ENCODE results near the gene CEL.
"Not testable (repeated sequence)": the region's sequence is repeated elsewhere in the genome, so short reads cannot be mapped to it uniquely, and the experiment has no call there.

CEL gene

DNA sequence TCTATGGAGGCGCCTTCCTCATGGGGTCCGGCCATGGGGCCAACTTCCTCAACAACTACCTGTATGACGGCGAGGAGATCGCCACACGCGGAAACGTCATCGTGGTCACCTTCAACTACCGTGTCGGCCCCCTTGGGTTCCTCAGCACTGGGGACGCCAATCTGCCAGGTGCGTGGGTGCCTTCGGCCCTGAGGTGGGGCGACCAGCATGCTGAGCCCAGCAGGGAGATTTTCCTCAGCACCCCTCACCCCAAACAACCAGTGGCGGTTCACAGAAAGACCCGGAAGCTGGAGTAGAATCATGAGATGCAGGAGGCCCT is 3.2 kb downstream of the CEL start:
- no peak for DNase-seq

DNA sequence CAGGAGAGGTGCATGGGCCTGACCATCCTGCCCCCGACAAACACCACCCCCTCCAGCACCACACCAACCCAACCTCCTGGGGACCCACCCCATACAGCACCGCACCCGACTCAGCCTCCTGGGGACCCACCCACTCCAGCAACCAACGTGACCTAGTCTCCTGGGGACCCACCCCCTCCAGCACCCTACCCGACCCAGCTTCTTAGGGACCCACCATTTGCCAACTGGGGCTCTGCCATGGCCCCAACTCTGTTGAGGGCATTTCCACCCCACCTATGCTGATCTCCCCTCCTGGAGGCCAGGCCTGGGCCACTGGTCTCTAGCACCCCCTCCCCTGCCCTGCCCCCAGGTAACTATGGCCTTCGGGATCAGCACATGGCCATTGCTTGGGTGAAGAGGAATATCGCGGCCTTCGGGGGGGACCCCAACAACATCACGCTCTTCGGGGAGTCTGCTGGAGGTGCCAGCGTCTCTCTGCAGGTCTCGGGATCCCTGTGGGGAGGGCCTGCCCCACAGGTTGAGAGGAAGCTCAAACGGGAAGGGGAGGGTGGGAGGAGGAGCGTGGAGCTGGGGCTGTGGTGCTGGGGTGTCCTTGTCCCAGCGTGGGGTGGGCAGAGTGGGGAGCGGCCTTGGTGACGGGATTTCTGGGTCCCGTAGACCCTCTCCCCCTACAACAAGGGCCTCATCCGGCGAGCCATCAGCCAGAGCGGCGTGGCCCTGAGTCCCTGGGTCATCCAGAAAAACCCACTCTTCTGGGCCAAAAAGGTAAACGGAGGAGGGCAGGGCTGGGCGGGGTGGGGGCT is 4.6 kb downstream of the CEL start:
- no peak for DNase-seq

DNA sequence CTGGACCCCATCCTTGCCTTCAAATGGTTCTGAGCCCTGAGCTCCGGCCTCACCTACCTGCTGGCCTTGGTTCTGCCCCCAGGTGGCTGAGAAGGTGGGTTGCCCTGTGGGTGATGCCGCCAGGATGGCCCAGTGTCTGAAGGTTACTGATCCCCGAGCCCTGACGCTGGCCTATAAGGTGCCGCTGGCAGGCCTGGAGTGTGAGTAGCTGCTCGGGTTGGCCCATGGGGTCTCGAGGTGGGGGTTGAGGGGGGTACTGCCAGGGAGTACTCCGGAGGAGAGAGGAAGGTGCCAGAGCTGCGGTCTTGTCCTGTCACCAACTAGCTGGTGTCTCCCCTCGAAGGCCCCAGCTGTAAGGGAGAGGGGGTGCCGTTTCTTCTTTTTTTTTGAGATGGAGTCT is 5.2 kb downstream of the CEL start:
- DNase-seq: no peak

DNA sequence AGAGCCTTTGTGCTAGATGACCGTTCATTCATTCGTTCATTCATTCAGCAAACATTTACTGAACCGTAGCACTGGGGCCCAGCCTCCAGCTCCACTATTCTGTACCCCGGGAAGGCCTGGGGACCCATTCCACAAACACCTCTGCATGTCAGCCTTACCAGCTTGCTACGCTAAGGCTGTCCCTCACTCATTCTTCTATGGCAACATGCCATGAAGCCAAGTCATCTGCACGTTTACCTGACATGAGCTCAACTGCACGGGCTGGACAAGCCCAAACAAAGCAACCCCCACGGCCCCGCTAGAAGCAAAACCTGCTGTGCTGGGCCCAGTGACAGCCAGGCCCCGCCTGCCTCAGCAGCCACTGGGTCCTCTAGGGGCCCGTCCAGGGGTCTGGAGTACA is 6.0 kb downstream of the CEL start:
- DNase-seq: no peak

DNA sequence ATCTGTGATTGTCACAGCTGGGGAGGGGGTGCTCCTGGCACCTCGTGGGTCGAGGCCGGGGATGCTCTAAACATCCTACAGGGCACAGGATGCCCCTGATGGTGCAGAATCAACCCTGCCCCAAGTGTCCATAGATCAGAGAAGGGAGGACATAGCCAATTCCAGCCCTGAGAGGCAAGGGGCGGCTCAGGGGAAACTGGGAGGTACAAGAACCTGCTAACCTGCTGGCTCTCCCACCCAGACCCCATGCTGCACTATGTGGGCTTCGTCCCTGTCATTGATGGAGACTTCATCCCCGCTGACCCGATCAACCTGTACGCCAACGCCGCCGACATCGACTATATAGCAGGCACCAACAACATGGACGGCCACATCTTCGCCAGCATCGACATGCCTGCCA is 6.7 kb downstream of the CEL start:
- not testable (repeated sequence) for DNase-seq

DNA sequence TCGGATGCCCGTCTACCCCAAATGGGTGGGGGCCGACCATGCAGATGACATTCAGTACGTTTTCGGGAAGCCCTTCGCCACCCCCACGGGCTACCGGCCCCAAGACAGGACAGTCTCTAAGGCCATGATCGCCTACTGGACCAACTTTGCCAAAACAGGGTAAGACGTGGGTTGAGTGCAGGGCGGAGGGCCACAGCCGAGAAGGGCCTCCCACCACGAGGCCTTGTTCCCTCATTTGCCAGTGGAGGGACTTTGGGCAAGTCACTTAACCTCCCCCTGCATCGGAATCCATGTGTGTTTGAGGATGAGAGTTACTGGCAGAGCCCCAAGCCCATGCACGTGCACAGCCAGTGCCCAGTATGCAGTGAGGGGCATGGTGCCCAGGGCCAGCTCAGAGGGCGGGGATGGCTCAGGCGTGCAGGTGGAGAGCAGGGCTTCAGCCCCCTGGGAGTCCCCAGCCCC is 8.8 kb downstream of the CEL start:
- not testable (repeated sequence) for DNase-seq

DNA sequence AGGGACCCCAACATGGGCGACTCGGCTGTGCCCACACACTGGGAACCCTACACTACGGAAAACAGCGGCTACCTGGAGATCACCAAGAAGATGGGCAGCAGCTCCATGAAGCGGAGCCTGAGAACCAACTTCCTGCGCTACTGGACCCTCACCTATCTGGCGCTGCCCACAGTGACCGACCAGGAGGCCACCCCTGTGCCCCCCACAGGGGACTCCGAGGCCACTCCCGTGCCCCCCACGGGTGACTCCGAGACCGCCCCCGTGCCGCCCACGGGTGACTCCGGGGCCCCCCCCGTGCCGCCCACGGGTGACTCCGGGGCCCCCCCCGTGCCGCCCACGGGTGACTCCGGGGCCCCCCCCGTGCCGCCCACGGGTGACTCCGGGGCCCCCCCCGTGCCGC is 9.2 kb downstream of the CEL start:
- DNase-seq: not testable (repeated sequence)

DNA sequence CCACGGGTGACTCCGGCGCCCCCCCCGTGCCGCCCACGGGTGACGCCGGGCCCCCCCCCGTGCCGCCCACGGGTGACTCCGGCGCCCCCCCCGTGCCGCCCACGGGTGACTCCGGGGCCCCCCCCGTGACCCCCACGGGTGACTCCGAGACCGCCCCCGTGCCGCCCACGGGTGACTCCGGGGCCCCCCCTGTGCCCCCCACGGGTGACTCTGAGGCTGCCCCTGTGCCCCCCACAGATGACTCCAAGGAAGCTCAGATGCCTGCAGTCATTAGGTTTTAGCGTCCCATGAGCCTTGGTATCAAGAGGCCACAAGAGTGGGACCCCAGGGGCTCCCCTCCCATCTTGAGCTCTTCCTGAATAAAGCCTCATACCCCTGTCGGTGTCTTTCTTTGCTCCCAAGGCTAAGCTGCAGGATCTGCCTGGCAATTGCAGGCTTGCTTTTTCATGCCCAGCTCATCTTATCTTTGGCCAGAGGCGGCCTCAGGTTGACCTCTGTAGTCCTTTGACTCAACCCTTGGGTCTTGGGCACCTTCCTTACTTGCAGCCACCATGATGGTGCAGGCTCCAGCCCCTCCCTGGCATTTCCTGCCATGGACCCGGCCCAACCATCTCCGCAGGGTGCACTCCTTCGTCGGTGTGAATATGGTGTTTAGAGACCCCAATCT is 9.8 kb downstream of the CEL start:
- DNase-seq: no peak

DNA sequence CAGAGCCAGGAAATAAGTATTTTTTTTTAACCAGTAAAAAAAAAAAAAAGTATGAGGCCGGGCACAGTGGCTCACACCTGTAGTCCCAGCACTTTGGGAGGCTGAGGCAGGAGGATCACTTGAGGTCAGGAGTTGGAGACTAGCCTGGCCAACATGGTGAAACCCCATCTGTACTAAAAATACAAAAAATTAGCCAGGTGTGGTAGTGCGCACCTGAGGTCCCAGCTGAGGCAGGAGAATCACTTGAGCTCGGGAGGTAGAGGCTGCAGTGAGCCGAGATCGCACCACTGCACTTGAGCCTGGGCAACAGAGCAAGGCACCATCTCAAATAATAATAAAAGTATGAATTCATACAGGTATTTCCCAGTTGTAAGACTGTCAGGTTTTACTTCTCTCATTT is 10.4 kb downstream of the CEL start:
- not testable (repeated sequence) for DNase-seq

DNA sequence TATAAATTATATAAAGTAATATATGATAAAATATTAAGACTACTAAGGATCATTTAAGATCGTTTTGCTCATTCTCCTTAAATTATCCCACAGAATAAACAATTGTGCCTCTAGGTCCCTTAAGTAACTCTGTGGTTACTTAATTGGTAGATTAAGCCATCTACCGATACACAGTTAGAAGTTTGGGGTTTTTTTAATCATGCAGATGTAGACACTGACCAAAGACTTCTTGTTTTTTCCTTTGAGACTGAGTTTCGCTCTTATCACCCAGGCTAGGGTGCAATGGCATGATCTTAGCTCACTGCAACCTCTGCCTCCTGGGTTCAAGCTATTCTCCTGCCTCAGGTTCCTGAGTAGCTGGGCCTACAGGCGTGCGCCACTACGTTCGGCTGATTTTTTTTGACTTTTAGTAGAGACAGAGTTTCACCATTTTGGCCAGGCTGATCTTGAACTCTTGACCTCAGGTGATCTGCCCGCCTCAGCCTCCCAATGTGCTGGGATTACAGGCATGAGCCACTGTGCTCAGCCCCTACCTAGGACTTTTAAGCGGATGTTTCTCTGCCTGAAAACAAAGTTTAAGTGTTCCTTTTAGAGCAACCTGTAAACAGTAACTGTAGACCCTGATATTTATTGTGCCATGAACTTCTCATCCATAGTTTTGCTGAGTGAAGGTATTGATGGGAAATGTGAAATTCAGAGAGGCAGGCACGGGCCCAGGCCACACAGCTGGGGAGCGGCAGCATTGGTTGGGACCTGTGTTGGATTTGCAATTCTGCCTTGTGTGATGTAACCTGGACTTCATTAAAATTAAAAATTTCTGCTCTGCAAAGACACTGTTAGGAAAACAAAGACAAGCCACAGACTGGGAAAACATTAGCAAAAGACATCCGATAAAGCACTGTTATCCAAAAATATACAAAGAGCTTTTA is 11.6 kb downstream of the CEL start:
- DNase-seq: no peak

DNA sequence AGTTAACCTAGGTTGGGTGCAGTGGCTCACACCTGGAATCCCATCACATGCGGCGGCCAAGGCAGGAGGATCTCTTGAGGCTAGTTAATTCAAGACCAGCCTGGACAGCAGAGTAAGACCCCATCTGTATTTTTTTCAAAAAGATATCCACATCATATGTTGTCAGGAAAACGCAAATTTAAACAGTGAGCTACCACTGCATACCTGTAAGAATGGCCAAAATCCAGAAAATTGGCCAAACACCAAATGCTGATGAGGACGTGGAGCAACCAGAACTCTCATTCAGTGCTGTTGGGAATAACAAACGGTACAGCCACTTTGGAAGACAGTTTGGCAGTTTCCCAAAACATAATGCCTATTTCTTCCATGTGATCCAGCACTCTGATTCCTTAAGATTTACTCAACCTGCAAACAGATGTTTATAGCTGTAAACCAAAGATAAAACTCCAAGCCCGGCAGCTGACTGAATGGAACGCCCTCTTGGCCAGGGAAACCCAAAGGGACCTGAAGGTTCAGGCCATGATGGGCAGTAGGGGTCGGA is 12.4 kb downstream of the CEL start:
- DNase-seq: no peak

DNA sequence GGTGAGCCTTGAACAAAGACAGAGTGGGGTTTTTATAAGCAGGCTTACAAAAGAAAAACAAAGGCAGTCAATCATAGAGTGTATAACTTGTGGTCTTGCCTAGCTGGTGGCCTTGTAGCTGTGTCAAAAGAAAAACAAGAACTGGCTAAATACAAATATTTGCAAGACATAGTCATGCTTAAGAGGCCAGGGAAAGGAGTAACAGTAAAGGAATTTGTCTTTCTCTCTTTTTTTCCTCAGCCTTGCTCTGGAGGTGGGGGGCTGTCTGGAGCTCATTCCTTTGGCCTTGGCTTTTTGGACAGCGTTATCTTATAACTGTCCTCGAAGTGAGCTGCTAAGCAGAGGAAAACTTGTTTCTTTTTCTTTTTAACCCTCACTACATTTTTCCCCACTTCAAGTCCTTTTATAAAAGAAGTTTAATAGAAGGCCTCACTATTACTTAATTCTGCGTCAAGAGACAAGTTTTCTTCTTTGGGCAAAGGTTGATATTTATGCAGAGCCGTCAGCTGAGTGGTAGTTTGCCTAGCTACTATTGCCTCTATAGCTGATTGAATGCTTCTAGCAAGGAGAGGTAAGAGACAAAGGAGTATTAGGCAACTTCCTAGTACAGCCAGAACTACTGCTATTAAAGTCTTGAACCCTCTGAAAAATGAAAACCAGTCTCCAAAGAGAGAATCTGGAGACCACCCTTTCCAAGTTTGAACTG is 14.3 kb downstream of the CEL start:
- no peak for DNase-seq

DNA sequence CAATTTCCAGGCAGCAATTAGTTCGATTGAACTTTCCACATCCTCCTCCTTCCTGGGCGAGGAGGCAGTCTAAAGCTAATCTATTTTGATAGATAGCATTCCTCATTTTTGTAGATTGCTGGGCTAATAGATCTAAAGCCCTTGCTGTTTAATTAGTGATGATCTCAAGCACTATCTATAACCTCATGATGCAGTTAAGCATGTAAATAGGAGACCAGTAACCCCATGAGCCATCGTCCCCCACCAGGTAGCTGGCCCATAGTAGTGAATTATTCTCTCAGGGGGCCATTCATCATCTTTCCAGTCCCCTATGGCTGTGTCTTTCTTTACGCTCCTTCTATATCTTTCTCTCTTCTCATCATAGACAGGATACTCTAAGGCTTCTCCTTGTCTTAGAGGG is 14.9 kb downstream of the CEL start:
- no peak for DNase-seq

DNA sequence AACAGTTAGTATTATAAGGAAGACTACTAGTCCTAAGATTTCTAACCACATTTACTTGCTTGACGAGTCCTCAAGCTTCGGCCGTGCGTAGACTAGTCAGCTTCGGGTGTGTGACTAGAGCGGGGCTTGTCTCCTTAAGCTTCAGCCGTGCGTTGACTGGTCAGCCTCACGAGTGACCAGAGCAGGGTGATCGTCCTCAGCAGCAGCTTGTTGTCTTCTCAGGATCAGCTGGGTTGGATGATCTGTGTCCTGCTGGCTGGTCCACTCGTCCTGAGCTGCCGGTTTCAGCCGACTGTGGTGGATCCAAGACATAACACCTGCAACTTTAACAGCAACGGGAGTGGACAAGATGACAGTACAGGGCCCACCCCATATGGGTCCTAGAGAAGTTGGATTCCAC is 16.7 kb downstream of the CEL start:
- DNase-seq: no peak

DNA sequence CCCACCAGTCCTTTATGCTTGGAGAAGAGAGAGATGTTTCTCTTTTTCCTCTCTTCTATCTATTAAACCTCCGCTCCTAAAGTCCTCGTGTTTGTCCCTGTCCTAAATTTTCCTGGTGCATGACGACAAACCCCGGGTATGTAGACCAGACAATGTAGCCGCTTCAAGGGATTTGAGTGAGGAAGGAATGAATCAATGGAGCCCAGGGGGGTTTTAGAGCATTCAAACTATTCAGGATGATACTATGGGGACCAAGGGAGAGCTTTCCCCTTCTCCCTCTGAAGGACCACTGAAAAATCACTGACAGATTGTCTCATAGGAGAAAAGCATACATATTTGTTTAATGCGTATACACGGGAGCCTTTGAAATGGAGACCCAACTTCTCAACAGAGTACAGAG is 18.4 kb downstream of the CEL start:
- no peak for DNase-seq

DNA sequence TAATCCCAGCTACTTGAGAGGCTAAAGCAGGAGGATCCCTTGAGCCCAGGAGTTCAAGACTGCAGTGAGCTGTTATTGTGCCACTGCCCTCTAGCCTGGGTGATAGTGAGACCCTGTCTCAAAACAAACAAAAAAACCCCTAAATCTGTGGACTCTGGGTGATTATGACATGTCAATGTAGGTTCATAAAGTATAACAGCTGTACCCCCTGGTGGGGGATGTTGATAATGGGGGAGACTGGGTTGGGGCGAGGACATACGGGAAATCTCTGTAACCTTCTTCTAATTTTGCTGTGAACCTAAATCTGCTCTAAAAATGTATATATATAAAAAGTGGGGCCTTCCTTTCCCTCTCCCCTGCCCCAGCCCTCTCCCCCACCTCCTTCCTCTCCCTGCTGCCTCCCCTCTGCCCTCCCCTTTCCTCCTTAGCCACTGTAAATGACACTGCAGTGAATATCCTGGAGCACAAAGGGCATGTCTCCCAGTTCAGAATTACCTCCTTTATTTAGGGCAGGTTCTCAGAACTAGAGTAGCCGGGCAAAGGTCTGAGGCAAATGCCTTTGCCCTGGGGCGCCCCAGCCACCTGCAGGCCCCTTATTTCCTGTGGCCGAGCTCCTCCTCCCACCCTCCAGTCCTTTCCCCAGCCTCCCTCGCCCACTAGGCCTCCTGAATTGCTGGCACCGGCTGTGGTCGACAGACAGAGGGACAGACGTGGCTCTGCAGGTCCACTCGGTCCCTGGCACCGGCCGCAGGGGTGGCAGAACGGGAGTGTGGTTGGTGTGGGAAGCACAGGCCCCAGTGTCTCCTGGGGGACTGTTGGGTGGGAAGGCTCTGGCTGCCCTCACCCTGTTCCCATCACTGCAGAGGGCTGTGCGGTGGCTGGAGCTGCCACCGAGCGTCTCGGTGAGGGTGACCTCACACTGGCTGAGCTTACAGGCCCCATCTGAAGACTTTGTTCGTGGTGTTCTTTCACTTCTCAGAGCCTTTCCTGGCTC is 19.3 kb downstream of the CEL start:
- DNase-seq: not testable (repeated sequence)

DNA sequence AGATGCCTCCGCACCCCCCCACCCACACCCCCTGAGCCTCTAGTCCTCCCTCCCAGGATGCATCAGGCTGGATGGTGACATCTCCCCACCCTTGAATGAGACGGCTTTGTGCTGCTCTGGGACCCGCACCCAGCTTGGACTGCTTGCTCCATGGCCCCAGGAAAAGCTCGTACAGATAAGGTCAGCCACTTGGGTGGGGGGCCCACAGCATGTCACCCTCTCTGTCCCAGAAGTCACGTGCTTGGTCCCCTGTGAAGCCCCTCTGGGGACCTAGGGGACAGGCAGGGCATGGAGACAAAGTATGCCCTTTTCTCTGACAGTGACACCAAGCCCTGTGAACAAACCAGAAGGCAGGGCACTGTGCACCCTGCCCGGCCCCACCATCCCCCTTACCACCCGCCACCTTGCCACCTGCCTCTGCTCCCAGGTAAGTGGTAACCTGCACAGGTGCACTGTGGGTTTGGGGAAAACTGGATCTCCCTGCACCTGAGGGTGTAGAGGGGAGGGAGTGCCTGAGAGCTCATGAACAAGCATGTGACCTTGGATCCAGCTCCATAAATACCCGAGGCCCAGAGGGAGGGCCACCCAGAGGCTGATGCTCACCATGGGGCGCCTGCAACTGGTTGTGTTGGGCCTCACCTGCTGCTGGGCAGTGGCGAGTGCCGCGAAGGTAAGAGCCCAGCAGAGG is 20.3 kb downstream of the CEL start:
- DNase-seq: not testable (repeated sequence)

DNA sequence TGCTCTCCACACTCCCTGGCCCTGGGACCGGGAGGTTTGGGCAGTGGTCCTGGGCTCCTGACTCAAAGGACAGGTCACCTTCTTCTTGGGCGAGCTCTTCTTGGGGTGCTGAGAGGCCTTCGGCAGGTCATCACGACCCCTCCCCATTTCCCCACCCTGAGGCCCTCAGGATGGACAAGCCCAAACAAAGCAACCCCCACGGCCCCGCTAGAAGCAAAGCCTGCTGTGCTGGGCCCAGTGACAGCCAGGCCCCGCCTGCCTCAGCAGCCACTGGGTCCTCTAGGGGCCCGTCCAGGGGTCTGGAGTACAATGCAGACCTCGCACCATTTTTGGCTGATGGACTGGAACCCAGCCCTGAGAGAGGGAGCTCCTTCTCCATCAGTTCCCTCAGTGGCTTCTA is 21.9 kb downstream of the CEL start:
- not testable (repeated sequence) for DNase-seq

DNA sequence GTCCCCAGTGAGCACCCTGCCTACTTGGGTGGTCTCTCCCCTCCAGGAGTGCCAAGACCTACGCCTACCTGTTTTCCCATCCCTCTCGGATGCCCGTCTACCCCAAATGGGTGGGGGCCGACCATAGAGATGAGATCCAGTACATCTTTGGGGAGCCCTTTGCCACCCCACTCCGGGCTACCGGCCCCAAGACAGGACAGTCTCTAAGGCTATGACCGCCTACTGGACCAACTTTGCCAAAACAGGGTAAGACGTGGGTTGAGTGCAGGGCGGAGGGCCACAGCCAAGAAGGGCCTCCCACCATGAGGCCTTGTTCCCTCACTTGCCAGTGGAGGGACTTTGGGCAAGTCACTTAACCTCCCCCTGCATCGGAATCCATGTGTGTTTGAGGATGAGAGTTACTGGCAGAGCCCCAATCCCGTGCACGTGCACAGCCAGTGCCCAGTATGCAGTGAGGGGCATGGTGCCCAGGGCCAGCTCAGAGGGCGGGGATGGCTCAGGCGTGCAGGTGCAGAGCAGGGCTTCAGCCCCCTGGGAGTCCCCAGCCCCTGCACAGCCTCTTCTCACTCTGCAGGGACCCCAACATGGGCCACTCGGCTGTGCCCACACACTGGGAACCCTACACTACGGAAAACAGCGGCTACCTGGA is 24.6 kb downstream of the CEL start:
- not testable (repeated sequence) for DNase-seq

DNA sequence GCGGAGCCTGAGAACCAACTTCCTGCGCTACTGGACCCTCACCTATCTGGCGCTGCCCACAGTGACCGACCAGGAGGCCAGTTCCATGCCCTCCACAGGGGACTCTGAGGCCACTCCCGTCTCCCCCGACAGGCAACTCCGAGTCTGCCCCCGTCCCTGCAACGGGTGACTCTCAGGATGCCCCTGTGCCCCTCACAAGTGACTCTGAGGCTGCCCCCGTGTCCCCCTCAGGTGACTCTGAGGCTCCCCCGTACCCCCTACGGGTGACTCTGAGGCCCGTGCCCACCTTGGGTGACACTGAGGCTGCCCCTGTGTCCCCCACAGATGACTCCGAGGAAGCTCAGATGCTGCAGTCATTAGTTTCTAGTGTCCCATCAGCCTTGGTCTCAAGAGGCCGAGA is 25.1 kb downstream of the CEL start:
- DNase-seq: no peak

Measured in activated effector memory CD4-positive, alpha-beta T cell treated with Interleukin-2 at 50 U/mL for 16 hours (primary cell).